NB4 (cell line): ENCODE measurements around the gene CYB5R3.
"Not testable (repeated sequence)": the region's sequence is repeated elsewhere in the genome, so short reads cannot be mapped to it uniquely, and the experiment has no call there.

Experiments used
- DNase-seq: peaks from one replicate; pipeline ENCODE4 v3.0.0; 2010; ENCODE audit warnings: low read depth
- H3K4me3 ChIP-seq: one replicate; pipeline ENCODE4 v1.5.1; 2011; ENCODE audit warnings: mild to moderate bottlenecking, low read depth, low read length, moderate library complexity
- CTCF ChIP-seq: IDR thresholded peaks from one replicate; pipeline ENCODE4 v1.5.1; 2012; ENCODE audit warnings: low read depth, low read length
- MYC ChIP-seq: IDR thresholded peaks from 2 replicates; pipeline ENCODE4 v1.6.1; 2011; ENCODE audit warnings: low read depth, low read length
- POLR2A ChIP-seq: IDR thresholded peaks from 2 replicates; pipeline ENCODE4 v1.6.1; 2011; ENCODE audit warnings: mild to moderate bottlenecking; ENCODE audit not compliant: insufficient read length; ENCODE audit errors: extremely low read depth
- TF ChIP-seq, protein P1 (sequence below): IDR thresholded peaks from 2 replicates; pipeline ENCODE4 v1.6.1; 2011; ENCODE audit warnings: low read depth, low read length

Gene CYB5R3

GRCh38 chr22:42670046-42670445 lies 20.9 kb upstream of the CYB5R3 start:
- H3K4me3 ChIP-seq = no peak overlapping the region
- DNase-seq = no peak
- no peak for TF ChIP-seq POLR2A
- TF ChIP-seq, protein P1, sequence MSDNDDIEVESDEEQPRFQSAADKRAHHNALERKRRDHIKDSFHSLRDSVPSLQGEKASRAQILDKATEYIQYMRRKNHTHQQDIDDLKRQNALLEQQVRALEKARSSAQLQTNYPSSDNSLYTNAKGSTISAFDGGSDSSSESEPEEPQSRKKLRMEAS = no peak
- TF ChIP-seq MYC = no peak
- TF ChIP-seq CTCF = no peak

DNA sequence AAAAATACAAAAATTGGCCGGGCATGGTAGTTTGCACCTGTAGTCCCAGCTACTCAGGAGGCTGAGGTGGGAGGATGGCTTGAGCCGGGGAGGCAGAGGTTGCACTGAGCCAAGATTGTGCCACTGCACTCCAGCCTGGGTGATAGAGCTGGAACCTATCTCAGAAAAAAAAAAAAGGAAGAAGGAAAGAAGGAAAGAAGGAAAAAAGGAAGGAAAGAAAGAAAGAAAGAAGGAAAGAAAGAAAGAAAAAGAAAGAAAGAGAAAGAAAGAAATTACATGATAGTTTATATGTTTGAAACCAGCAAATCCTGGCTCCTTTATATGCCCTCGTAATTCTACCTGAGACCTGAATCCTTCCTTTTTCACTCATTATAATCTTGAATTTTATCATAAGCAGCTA lies 17.2 kb upstream of the CYB5R3 start:
- H3K4me3 ChIP-seq, DNase-seq: not testable (repeated sequence)

GRCh38 chr22:42664976-42665831 lies 16.0 kb upstream of the CYB5R3 start:
- TF ChIP-seq MYC (no peak), CTCF (no peak), POLR2A (no peak)
- TF ChIP-seq, protein P1 = no peak
- DNase-seq = no peak
- H3K4me3 ChIP-seq = no peak overlapping the region

- peak; percentile 69 for DNase-seq
- H3K4me3 ChIP-seq = no peak overlapping the region
- TF ChIP-seq, protein P1 = no peak
- TF ChIP-seq MYC (no peak), CTCF (peak; percentile 68)
Observed at GRCh38 chr22:42661985-42662831, 13.0 kb upstream of the CYB5R3 start.

DNA sequence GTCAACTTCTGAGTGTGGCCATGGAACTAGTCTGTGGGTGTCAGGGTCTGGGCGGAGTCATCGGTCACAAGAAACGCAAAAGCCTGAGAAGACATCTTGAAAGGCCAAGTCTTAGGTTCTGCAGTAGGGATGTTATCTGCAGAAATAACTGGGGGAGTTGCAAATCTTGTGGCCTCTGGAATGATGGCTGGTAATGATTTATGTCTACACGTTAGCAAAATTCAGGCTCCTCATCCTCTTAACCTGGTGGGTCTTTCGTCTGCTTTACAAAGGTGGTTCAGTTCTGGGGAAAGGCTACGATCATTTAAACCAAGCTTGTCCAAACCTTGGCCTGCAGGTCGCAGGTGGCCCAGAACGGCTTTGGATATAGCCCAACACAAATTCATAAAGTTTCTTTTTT lies 7.4 kb upstream of the CYB5R3 start:
- no peak for DNase-seq
- TF ChIP-seq, protein P1 = no peak
- TF ChIP-seq MYC = no peak
- TF ChIP-seq POLR2A = no peak
- no peak for TF ChIP-seq CTCF
- H3K4me3 ChIP-seq = no peak overlapping the region

- H3K4me3 ChIP-seq = no peak overlapping the region
- no peak for DNase-seq
- no peak for TF ChIP-seq MYC
- TF ChIP-seq, protein P1 = no peak
- TF ChIP-seq POLR2A = no peak
- TF ChIP-seq CTCF = no peak
Observed at GRCh38 chr22:42655693-42656092, 6.5 kb upstream of the CYB5R3 start.
